Activated CD4-positive, alpha-beta T cell treated with anti-CD3 and anti-CD28 coated beads for 1 hour (primary cell): ENCODE results near the gene GADD45B.
"Not testable (repeated sequence)": the region's sequence is repeated elsewhere in the genome, so short reads cannot be mapped to it uniquely, and the experiment has no call there.

Experiments used
- DNase-seq: peaks from one replicate; pipeline ENCODE4 v3.0.0-alpha.2; 2020

The GADD45B gene

GRCh38 chr19:2469915-2470200 lies 6.1 kb upstream of the GADD45B start:
- not testable (repeated sequence) for DNase-seq

- DNase-seq: peak; percentile 82
Observed at GRCh38 chr19:2474232-2475017, 1.5 kb upstream of the GADD45B start.

DNA sequence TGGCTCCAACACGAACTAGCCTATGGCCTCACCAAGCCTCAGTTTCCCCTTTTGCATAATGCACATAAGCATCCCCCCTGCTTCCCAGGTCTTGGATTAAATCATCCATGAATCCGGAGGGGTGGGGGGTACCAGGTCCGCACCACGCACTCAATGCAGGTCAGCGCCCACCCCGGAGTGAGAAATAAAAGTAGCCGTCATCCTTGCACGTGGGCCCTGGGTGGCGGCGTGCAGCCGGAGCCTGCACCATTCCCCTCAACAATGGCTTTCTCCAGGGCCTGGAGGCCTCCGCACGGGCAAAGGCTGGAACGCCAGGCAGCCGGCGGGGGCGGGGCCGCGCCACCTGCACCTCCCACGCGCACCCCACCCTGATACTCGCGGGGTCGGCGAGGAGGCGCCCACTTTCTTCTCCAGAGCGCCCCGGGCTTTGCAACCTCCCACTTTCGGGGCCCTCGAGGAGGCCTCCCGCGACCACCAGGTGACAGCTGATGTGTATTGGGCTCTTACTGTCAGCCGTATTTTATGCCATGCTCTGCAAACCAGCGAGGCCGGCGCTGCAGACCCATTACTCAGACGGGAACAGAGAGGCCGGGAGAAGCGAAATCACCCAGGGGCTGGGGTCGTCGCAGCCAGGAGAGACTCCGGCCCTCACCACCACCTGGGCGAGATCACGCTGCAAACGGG lies 767 bp upstream of the GADD45B start:
- peak; percentile 40 for DNase-seq

DNA sequence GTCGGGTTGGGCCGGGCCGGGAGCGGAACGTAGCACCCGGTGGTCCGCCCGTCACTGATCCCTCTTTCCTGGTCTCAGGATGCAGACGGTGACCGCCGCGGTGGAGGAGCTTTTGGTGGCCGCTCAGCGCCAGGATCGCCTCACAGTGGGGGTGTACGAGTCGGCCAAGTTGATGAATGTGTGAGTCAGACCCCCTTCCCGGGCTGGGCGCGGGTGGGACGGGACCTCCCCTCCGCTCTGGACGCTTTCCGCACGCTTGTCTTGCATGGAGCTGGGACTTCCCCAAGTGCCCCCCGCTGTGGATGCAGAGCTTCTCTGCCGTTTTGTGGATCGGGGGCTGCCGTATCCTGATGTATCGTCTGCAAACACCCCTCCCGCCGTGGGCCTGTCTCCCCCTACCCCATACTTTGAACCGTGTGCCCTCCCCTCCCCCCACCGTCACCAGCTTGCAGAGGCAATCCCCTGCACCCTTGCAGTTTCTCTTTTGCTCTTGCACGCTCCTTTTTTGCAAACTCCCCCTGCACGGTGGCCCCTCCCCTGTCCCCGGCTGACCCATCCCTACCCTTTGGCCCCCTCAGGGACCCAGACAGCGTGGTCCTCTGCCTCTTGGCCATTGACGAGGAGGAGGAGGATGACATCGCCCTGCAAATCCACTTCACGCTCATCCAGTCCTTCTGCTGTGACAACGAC lies 669 bp downstream of the GADD45B start:
- DNase-seq: peak; percentile 45

GRCh38 chr19:2477141-2477710 lies 1.3 kb downstream of the GADD45B start:
- DNase-seq: no peak

- no peak for DNase-seq
Observed at GRCh38 chr19:2477732-2478191, 1.8 kb downstream of the GADD45B start.

DNA sequence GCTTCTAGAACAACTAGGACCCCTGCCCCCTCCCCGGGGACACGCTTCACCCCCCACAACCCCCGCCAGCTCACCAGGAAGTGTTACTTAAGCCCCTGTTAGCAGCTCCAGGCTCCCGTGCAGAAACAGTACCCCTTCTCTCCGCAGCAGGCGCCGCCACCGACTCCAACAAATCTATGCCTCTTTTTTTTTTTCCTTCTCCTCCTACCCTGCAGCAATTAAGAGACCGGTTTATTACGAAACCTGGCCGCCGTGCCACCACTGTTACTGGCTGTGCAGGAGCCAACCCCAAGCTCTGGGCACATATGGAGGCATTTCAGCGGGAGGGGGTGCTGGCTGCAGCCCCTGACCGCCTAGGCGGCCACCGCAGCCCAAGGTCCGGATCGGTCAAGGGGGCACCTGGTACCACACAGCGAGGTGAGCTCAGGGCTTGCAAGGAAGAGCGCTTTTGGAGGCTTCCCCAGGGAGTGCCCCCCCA lies 2.4 kb downstream of the GADD45B start:
- no peak for DNase-seq

- DNase-seq: peak; percentile 53
Observed at GRCh38 chr19:2478756-2479555, 3.0 kb downstream of the GADD45B start.

- DNase-seq: no peak
Observed at GRCh38 chr19:2479556-2480194, 3.7 kb downstream of the GADD45B start.

- no peak for DNase-seq
Observed at GRCh38 chr19:2481466-2481865, 5.5 kb downstream of the GADD45B start.

DNA sequence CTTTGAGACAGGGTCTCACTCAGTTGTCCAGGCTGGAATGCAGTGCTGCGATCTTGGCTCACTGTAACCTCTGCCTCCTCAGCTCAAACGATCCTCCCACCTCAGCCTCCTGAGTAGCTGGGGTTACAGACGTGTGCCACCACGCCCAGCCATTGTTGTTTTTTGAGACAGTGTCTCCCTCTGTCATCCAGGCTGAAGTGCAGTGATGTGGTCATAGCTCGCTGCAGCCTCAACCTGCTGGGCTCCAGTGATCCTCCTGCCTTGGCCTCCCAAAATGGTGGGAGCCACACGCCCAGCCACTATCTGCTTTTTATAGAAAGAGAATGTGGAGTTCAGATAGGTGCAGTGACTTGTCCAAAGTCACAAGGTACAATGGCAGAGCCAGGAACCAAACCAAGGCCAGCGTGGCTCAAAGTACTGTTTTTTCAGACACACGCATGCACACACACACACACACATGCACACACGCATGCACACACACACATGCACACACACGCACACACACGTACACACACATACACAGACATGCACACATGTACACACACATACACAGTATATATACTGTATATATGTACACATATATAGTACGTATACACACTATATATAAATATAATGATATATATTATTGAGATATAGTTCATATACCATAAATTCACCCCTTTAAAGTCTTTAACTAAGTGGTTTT lies 6.6 kb downstream of the GADD45B start:
- DNase-seq: no peak

DNA sequence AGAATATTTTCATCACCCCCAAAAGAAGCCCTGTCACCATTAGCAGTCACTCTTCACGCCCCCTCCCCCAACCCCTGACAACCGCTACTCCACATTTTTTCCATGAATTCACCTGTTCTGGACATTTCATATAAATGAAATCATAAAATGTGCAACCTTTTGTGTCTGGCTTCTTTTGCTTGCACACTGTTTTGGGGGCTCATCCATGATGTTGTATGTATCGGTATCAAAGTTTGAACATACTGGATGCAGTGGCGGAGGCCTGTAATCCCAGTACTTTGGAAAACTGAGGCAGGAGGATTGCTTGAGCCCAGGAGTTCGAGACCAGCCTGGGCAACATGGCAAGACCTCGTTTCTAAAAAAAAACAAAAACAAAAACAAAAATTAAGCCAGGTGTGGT lies 7.2 kb downstream of the GADD45B start:
- DNase-seq: no peak

DNA sequence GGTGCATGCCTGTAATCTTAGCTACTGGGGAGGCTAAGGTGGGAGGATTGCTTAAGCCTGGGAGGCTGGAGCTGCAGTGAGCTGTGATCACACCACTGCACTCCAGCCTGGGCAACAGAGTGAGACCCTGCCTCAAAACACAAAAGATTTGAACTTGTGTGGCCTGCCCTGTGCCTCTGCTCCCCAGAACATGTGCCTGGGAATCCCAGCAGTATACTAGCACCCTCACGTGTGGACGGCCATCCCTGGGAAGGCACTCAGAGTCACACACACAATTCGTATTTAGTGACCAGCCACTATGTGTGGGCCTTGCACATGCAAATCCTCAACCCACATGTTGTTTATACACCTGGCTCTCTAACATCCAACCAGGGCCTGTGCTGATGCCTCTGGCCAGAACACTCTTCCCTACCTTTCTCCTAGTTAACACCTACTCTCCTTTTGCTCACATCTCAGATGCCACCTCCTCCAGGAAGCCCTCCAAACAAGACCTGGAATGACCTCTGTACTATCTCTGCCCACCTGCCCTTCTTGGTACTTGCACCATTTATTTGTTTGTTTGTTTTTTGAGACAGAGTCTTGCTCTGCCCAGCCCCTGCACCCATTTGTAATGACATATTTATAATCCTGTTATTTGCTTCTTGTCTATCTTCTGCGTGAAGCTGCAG lies 7.7 kb downstream of the GADD45B start:
- DNase-seq: no peak

GRCh38 chr19:2484178-2484937 lies 8.4 kb downstream of the GADD45B start:
- DNase-seq: no peak

GRCh38 chr19:2485428-2485827 lies 9.5 kb downstream of the GADD45B start:
- DNase-seq: no peak

GRCh38 chr19:2487090-2487489 lies 11.2 kb downstream of the GADD45B start:
- no peak for DNase-seq

- DNase-seq: no peak
Observed at GRCh38 chr19:2487842-2488241, 11.9 kb downstream of the GADD45B start.

- DNase-seq: no peak
Observed at GRCh38 chr19:2488405-2488941, 12.5 kb downstream of the GADD45B start.

GRCh38 chr19:2488942-2489731 lies 13.2 kb downstream of the GADD45B start:
- no peak for DNase-seq
